Activated CD4-positive, alpha-beta T cell treated with anti-CD3 and anti-CD28 coated beads, Interleukin-2, amount 50 U/mL, for 1 hour (primary cell): ENCODE measurements around the gene LRRC43.

Experiments
- DNase-seq: peaks from one replicate; pipeline ENCODE4 v3.0.0-alpha.2; 2020

LRRC43 gene, protein sequence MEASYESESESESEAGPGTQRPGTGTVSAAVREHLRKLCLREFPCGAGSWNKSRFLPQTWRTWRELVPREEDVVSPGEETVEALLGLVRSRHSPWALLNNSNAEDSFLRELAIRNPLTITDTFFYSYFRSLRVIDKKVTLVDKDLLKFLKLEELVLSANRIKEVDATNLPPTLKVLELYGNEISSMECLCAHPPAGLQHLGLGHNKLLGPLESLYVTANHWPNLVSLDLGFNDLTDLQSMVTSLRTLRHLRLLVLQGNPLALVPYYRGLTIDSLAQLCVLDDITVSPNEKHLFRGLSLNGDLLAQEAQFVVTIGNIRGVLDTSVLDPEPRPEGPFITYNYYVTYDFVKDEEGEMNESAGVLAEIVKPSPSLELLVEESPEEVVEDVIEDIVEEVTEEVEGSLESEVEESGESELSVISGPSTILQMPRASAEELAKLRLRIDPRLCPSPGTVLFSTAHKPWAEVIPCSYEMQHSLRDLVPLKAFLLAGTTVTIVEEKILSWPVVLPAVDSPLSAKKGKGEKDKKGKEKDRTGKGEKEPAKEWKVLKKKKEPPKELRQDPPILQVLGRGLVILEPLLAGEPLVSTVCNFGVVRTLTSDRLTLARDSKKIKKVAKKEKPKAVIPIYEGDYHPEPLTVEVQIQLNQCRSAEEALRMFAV

DNA sequence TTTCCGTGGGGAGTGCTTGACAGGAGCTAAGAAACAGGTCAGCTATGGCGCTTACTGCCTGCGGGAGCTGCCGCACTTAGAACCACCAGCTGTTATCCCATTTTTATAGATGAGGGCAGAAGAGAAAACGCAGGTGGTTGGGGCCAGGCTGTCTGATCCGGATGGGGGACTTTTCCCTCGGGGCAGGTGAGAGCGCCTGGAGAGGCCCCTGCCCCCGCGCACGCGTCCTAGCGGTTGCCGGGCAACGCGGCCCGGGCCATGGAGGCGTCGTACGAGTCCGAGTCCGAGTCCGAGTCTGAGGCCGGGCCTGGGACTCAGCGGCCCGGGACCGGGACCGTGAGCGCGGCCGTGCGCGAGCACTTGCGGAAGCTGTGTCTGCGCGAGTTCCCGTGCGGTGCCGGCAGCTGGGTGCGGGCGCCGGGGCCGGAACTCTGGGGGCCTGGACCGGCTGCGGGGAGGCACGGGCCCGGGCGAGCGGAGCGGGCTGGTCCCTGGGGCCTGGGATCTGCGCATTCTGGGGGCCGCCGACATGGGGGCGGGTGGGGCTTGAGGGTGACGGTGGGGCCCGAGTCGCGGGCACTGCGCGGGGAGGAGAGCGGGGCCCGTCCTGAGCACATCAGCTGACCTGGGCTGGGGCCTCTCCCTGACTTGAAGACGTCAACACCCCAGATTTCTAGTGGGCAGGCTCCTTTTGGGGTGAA is at the start of gene LRRC43:
Gene LRRC43, plus strand, starts transcription at position 237 of the 701 bp plus-strand sequence. Its CDS starts 22 bp downstream, at position 259.
- DNase-seq = peak; percentile 22

DNA sequence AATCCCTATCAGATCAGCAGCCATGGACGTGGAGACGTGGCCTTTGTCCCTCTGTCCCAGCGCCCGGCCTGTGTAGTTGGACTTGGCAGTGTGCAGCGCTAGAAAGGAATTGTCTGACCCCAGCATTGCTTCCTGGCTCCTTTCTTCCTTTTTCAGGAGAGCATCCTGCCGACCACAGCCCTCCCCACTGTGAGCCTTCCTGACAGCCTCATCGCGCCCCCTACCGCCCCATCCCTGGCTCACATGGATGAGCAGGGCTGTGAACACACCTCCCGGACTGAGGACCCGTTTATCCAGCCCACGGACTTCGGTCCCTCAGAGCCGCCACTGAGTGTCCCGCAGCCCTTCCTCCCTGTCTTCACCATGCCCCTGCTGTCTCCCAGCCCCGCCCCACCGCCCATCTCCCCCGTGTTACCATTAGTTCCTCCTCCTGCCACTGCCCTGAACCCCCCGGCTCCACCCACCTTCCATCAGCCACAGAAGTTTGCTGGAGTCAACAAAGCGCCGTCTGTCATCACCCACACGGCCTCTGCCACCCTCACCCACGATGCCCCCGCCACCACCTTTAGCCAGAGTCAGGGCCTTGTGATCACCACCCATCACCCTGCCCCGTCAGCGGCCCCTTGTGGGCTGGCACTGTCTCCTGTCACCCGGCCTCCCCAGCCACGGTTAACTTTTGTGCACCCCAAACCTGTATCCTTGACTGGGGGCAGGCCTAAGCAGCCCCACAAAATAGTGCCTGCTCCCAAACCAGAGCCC is 49.6 kb upstream of the LRRC43 start:
- DNase-seq = no peak

DNA sequence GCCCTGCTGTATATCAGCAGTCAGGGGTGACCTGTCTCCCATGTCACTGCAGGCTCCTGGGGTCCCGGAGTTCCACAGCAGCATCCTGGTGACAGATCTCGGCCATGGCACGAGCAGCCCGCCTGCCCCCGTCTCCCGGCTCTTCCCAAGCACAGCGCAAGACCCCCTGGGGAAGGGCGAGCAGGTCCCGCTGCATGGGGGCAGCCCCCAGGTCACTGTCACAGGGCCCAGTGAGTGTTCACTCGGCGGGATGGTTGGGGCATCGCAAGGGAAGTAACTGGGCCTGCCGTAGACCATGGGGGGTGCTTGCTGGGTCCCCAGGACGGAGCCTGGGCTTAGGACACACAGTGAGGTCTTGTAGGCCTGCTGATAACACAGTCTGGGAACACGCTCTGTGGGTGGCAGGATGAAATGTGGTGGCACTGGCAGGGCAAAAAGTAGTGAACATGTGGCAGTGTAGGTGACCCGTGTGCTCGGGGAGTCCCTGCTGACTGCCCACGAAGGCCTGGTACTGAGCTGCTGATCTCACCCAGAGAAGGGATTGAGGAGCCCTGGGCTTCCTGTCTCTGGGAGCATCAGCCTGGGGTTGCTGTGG is 47.4 kb upstream of the LRRC43 start:
- no peak for DNase-seq

DNA sequence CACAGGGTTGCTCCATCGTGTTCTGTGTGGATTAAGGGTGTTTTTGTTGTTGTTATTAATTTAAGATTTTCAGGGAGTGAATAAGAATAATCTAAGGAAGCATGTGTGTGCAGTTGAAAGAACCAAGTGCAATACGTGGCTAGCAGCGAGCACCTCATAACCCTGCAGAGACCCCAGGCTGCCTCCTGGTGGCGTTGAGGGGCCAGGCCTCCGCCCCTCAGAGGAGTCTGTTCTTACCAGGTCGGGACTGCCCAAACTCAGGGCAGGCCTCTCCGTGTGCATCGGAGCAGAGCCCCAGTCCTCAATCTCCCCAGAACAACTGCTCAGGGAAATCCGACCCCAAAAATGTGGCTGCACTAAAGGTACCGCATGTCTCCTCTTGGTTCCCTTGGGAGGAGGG is 45.7 kb upstream of the LRRC43 start:
- no peak for DNase-seq

DNA sequence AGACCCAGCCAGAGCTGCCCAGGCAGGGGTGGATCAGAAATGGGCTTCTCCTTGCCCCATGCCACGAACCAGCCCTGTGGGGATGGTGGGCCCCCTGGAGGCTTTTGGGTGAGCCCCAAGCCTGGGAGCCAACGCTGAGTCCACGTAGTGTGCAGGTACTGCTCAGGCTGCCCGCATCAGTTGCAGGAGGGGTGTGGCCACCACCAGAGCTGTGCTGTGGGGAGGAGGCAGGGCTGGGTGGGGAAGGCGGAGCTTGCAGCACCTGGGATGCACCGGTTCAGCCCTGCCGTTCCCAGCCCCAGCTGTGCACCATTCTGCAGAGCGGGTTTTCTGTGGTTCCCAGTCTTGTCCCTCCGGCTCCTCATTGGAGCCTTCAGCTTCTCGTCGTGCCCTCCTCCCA is 45.2 kb upstream of the LRRC43 start:
- no peak for DNase-seq

DNA sequence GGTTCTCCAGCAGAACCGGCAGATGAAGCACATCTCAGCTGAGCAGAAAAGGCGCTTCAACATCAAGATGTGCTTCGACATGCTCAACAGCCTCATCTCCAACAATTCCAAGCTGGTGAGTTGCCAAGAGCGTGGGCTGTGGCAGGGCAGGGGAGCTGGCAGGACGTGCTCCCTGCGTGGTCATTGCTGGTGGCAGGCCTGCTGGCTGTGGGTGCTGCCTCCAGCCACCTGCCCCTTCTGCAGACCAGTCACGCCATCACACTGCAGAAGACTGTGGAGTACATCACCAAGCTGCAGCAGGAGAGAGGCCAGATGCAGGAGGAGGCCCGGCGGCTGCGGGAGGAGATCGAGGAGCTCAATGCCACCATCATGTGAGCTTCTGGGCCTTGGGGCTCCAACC is 44.7 kb upstream of the LRRC43 start:
- no peak for DNase-seq

DNA sequence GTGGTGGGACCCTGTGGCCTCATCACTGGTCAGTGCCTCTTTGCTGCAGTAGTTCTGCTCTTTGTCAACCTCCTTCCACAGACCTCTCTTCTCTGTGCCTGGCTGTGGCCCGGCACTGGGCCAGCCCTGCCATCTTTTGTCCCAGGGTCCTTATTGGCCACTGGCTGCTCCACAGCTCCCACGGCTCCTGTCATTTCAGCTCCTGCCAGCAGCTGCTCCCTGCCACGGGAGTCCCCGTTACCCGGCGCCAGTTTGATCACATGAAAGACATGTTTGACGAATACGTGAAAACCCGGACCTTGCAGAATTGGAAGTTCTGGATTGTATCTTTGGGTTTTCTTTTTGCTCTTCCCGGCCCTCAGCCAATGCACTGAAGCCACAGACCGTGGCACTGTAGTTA is 44.3 kb upstream of the LRRC43 start:
- DNase-seq = no peak

DNA sequence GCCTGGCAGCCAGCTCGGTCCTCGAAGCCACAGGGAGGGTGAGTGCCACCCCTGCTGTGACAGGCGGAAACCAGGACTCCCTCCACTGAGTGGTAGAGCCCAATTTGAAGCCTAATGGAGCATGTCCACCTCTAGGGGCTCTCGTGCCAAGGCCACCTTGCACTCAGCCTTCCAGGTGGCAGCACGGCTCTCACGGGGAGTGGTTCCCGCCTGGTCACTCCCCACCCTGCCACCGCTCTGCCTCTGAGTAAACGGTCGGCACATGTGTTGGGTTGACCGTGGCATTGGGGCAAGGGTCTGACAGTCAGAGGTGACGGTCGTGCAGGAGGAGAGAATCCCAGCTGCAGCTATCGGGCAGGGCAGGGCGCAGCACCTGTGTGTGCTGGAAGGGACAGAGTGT is 43.7 kb upstream of the LRRC43 start:
- no peak for DNase-seq

DNA sequence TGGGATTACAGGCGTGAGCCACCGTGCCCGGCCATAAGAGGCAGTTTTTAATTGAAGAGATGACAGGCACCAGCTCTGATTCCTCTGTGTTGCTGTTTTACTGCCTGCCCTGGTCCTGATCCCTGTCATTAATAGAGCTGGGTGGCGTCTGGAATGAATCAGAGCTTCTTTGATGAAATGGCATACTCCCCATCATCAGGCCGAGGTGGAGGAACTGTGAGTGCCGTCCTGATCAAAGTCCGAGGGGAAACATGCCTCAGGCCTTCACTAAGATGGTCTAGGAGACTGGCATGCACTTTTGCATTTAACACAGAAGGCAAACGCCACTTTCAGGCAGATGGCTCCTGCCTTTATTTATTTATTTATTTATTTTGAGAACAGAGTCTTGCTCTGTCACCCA is 43.0 kb upstream of the LRRC43 start:
- DNase-seq = no peak

DNA sequence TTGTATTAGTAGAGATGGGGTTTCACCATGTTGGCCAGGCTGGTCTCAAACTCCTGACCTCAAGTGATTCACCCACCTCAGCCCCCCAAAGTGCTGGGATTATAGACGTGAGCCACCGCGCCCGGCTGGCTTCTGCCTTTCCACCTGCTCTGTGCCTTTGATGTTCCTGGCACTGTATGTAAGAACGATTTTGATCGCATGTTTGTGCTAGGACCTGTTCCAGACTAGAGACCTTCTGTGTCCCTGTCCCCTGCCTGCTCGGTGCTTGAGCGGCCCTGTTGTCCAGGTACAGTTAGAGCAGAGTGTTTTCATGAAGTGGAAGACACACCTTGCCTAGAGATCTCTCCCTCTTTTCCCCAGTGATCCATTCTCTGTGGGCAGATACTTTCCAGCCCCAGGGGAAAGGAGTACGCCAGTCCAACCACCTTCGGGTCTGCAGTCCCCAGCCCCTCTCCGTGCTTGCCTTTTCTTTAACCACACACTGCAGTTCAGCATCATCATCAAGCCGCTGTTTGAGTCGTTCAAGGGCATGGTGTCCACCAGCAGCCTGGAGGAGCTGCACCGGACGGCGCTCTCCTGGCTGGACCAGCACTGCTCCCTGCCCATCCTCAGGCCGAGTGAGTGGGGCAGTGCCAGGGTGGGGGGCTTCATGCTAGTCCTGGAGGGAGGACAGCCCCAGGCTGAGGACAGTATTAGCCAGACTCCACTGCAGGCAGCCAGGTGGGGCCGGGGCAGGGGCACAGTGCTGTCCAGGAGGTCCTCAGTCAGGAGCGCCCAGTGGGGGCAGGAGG is 42.3 kb upstream of the LRRC43 start:
- DNase-seq = no peak

DNA sequence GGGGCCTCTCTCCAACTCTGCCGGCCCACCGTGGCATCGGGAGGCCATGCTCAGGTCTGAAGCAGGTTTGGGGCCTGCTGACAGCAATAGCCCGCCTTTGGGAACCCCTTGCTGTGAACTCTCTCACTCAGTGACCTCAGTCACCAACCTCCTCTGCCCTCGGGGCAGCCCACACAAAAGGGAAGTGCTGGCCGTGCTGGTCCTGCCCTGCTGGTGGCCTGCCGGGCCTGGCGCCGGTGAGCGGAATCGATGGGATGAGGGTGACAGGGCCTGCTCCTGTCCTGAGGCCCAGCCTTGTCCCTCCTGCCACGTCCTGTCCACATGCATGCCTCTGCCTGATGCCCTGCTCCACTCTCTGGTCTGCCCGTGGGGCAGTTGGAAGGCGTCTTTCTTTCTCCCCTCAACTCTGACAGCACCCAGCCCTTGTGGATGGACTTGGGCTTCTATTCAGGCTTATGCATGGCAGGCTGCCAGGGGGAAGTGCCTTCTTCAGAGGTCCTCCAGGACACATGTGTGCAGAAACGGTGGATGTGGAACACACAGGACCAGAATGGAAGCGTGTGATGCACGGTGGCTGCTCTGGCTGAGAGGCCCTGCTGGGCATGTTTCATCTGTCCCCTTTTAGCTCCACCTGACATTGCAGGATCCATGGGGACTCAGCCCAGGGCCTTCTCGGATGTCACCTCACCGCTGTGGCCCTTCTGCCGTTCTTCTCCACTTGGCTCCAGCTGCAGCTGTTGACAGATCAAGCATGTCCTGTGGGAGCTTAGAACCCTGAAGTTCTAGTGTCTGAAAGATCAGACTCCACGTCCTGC is 40.8 kb upstream of the LRRC43 start:
- no peak for DNase-seq

DNA sequence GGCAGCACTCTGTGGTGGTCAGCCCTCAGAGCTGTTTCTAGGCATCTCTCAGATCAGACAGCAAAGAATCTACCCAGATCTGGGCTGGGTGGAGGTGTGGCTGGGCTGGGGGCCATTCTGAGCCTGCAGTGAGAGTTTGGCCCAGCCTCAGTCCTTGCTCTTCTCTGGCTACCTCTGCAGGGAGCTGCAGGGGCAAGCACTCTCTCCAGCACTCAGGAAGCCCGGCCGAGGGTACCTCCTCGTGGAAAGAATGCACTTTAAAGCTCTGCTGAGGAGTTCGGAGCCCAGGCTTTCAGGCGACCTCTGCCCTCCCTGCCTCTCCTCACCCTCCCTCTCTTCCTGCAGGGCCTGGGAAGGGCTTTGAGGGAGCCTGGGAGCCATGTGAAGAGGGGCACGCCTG is 40.1 kb upstream of the LRRC43 start:
- no peak for DNase-seq

DNA sequence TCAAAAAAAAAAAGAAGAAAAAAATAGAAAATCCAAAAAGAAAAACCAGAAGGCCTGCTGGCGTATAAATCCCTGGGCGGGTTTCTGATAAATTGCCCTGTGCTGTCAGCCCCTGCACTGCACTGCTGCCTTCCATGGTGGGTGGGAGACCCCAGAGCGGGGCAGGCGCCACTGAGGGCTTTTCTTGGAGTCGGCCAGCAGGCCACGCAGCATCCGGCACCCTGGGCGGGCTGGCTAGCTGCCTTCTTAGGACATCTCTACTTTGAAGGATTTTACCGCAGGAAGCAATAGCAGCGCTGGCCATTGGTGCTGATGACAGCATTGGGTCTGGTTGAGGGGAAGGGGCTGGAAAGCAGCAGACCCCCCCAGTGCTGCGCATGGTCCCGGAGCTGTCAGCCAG is 38.0 kb upstream of the LRRC43 start:
- DNase-seq = no peak

DNA sequence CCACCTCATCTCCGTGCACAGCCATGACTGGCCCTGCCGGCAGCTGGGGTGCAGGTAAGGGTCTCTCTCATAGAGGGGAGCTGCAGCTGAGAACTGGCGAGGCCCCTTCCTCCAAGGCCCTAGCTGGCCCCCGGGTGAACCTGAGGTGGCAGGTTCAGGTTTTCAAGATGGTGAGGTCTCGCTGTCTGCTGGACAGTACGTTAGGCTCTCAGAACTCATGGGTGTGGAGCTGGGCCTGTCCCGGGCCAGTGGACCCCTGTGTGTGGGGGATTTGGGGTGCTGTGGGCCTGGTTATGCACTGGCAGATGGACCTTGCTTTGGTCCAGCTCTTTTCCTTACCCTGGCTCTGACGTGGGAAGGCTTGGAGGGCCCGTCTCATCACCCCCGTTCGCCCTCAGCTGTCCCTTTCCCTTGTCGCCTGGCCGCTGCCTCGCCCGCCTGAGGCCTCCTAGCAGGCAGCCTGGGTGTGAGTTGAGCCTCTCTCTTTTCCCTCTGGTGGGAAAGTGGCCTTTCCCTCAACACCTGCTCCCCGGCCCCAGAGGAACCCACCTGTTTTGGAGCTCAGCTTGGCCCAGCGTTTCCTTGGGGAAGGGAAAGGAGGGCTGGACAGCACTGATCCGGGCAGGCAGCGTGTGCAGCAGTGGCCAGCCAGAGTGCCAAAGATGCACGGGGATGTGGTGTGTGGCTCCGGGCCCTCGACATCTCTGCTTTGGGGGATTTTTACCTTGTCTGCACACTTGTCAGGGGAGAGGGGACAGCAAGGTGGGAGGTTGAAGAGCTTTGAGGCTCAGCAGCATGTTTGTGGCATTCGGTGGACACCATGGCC is 37.2 kb upstream of the LRRC43 start:
- no peak for DNase-seq

DNA sequence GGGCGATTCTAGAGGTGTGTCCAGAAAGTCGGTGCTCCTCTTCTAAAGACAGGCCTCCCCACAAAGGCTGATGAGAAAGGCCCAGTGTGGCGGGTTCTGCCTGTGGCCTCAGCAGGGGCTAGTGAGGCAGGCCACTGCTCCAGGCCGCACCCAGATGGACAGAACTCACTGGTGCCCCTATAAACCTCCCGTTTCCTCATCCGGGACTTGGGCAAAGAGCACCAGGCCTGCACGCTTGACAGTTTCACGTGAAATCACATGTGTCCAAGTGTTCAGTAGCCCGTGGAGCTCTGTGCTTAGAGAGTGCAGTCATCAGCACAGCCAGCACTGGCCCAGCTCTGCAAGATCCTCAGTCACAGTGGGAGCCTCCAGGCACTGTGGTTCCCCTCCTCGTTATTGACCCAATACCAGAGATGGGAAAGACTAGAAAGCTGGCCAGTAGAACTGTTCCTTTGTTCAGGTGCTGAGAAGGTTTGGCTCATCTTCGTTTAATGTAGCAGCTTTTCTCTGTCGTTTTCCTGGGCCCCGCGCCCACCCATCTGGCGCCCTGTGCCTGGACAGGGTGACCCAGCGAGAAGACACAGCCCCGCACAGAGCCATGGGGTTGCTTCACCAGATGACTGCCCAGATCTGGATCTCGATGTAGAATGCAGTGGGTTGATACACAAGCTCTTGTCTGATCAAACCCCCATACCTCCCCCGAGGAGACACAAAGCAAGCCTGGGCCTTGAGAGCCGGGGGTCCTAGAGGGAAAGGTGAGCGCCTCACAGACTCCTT is 35.2 kb upstream of the LRRC43 start:
- DNase-seq = no peak

DNA sequence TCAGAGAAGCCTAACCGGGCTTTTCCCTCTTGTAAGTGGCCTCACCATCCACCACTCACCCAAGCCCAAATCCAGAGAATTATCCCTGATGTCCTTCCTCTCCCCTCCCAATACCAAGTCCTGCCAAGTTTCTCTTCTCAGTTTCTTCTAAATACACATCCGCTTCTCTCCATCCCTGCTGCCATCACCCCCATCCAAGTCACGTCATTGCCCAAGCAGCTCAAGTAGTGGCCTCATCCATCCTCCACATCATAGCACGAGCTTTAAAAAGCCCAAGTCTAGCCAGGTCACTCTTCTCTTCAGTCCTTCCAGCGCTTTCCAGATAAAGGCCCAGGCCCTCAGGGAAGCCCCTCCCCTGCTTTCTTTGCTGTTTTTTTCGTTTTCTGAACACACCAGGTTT is 34.3 kb upstream of the LRRC43 start:
- DNase-seq = no peak

DNA sequence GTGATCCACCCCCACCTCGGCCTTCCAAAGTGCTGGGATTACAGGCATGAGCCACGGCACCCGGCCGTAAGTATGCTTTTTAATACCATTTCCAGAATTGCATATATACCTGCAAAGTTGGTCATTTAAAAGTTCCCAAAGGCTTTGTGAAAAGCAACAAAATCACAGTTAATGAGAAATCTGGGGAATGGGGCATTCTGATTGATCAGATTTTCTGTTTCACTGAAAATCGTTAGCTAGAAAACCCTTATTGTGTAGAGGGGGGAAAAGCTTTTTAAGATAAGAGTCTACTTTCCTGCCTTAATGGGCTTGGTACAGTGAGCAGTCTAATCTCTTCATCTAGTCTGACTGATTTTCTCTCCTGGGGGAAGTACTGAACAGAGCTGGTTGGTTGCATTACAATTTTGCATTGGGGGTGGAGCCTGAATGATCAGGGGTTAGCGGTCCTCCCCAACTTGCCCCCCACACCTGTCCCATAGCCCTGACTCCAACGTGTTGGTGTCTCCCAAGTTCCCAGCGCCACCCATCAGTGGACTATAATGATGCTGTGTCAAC is 32.7 kb upstream of the LRRC43 start:
- DNase-seq = no peak

DNA sequence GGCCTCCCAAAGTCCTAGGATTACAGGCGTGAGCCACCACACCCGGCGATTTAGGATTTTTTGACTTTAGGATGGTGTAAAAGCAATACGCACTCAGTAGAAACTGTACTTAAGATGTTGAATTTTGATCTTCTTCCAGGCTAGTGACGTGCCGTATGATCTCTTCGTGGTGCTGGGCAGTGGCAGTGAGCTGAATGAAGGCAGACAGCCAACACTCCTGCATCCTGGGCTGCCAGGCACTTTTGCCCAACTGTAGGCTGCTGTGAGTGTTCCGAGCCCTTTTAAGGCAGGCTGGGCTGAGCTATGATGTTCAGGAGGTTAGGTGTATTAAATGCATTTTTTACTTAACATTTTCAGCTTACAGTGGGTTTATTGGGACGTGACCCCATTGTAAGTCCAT is 30.2 kb upstream of the LRRC43 start:
- no peak for DNase-seq

DNA sequence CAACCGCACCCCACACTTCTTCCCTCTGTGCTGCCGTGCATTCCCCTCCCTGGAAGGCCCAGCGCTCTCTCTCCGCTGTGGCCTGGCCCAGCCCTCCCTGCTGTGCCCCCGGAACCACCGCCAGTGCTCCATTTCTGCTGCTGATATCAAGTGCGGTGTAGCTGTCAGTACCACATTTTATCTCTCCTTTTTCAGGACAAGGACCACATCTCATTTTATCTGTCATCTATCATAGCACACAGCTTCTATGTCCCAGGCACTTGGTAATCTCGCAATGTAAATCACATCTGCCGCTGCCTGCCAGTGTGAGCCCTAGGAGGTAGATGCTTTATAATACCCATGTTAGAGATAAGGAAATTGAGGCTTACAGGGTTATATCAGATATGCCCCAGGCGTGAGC is 27.2 kb upstream of the LRRC43 start:
- no peak for DNase-seq
